H1 (cell line): ENCODE measurements around the gene ZFYVE21. TPM values are rescaled to one million over a fixed set of nuclear protein-coding genes. Genes with fewer than 3 reads are reported as not detected.

Experiments
- polyA plus RNA-seq, 7 experiments: library from polyadenylated mRNA; depleted of rRNA in 3 of 7; stranded (reverse) in 5 of 7; unstranded in 2 of 7; fragments of >200 nt in 5 of 7; fragments of 200-250 nt in 2 of 7; gene quantifications; 1 replicate in 5 of 7; 2 replicates in 1 of 7; 4 replicates in 1 of 7; pipeline versions ENCODE4 v1.2.1 to v1.2.3, GENCODE V29; 2011 to 2013; ENCODE audit warnings: missing spikeins in 2 of 7, mixed read lengths in 2 of 7
- total RNA-seq: library from RNA; stranded (reverse); fragmentation: NEBNext Ultra II Directional; extraction: Animal tissue kit (Norgen Biotek cat#: 25700); gene quantifications from 2 replicates; pipeline ENCODE4 v1.2.1, GENCODE V29; 2021
- TF ChIP-seq, protein P1 (sequence below): IDR thresholded peaks from 2 replicates; pipeline ENCODE4 v1.6.1; 2012; ENCODE audit warnings: inconsistent platforms

ZFYVE21 gene
- total and polyA plus RNA-seq, 2 of the 8 experiments (the other 6 are each of a cell fraction or from before 2014, with no cell fraction given), result 53.4 to 127 TPM

GRCh38 chr14:103738166-103738565 is 22.6 kb downstream of the ZFYVE21 start (continued):
- TF ChIP-seq, protein P1, sequence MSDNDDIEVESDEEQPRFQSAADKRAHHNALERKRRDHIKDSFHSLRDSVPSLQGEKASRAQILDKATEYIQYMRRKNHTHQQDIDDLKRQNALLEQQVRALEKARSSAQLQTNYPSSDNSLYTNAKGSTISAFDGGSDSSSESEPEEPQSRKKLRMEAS, result no peak
